Measurements from ENCODE around the gene A3GALT2.

- TF ChIP-seq CTCF (IDR thresholded peaks at IDR 0.05) = no peak
- no peak for TF ChIP-seq SIN3A (IDR thresholded peaks at IDR 0.05; ENCODE audit: borderline replicate concordance, insufficient read depth, low read depth, low read length)
- no peak for TF ChIP-seq POLR2AphosphoS5 (IDR thresholded peaks at IDR 0.05; ENCODE audit: low read depth, low read length)
- no peak for TF ChIP-seq REST (IDR thresholded peaks at IDR 0.05; ENCODE audit: insufficient read depth in 1 of 2, low read depth in 2 of 2, low read length in 1 of 2)
These were observed 48.4 kb downstream of the A3GALT2 start for GRCh38 chr1:33272509-33272908.
